GM19372 (cell line): Measurements from ENCODE around the gene ANXA2.
"Not testable (repeated sequence)": the region's sequence is repeated elsewhere in the genome, so short reads cannot be mapped to it uniquely, and the experiment has no call there.

Experiments
- ATAC-seq: cut with Tn5 transposase; IDR thresholded peaks from one replicate; pipeline ENCODE4 v1.9.1; 2021; ENCODE audit warnings: mild to moderate bottlenecking, low read depth, moderate library complexity; ENCODE audit not compliant: unreplicated experiment

The ANXA2 gene

DNA sequence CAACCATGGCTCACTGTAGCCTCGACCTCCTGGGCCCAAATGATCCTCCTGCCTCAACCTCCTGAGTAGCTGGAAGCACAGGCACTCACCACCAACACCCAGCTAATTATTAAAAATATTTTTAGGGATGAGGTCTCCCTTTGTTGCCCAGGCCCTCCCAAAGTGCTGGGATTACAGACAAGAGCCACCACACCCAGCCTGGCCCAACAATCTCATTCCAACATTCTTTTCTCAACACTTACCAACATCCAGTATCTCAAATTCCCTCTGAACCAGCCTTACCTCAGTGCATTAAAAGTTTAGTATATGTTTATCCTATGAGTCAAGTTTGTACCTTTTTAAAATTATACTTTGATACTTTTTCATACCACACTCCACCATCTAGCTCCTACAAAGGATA is 25.0 kb downstream of the ANXA2 start:
- no peak for ATAC-seq

DNA sequence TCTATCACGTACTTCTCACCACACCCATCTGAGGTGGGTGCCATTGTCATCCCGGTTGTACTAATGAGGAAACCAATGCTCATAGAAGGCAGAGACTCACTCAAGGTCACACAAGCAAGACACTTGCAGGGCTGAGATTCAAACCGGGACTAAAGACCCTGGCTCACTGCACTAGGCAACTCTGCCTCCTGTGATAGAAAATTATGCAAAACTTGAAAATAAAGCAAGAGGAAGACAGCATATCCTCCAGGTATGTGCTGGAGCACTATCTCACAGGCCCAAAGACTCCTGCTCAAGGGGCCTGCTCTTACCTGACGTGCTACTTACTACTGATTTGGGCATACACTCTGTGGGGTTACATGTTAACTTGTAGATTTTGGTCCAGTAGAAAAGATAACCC is 25.6 kb downstream of the ANXA2 start:
- ATAC-seq, result no peak

DNA sequence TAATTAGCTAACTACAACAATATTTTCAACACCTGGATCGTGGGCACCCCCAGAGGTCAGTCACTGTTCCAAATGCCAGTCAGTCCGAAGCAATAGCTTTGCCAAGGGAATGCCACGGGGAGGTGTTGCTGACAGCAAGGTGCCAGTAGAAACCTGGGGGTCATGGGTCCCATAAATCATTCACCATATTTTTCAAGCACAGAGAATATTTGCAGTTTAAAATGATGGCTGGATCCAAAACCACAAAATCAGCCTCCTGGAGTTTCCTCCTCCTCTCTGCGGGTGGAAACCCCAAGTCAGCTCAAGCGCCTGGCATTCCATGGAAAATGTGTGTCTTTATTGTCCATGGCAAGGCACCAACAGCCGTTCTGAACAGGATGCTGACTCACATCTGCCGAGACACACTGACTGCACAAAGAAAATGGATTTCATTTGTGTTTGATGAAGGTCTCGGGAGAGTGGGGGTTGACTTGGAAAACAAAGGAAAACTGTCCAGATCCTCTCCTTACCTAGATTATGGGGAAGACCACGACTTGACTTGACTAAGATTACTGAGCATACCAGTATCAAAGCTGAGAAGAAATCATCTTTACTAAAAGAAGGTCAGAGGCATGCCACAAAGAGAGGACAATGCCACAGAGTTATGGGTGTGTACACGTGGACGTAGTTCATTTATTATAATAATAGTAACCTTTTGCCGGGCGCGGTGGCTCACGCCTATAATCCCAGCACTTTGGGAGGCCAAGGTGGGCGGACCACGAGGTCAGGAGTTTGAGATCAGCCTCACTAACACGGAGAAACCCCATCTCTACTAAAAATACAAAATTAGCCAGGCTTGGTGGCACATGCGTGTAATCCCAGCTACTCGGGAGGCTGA is 26.4 kb downstream of the ANXA2 start:
- no peak for ATAC-seq

DNA sequence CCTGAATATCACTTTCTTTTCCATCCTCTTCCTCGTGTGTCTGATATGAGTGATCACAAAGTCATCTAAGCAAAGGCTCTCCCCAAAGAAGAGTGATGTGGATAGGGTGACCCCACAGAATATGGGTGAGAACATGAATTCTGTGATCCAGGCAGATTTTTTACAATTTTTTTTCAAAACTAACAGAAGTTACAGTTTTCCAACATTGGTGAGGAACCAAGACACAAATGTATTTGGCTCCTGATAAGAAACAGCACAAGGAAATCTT is 27.0 kb downstream of the ANXA2 start:
- no peak for ATAC-seq

DNA sequence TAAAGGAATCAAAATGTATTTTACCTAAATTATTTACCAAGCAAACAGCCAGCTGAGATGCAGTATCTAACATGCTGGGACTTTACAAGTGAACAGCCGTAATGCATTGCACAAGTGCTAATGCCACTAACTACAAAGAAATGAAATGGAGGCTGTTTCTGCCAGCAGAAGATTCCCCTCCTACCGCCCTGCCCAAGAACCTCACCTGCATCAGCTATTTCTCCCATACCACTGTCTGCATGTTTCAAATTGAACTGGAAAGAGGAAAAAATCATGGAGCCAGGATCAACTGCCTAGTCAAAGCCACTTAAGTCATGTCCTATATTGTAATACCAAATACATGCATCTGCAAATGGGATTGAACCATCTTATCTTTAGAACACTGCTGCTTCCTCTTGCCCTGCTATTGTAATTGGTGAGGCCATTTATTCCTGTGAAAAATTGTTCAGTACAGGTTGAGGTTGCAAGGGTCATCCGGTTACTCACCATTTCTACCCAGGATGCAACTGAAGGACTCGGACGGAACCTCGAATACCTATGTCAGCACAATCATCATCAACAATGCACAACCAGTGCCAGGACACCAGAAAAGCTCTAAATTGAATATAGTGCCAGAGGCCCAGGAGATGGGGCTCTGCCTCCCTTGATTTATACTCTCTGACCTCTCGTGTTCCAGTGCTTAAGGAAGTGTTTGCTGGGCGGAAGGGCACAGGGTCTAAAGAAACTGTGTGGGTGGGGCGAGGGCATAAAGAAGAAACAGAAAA is 27.5 kb downstream of the ANXA2 start:
- no peak for ATAC-seq

DNA sequence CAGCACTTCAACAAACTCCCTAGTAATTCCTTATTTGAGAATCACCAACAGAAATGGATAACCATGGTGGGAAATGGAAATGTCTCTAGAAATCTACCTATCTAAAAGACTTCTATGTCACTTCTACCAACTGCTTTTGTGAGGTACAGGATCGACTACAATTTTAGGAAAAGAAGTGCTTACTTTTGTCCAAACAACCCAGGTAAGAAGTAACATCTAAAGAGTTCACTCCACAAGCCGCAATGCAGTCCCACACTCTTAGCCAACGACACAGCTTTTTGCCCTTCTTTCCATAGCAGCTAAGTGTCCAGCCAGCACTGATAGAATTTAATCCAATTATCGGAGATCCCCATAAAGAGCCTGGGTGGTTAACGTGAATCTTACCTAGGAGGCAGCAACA is 28.1 kb downstream of the ANXA2 start:
- ATAC-seq, result no peak

DNA sequence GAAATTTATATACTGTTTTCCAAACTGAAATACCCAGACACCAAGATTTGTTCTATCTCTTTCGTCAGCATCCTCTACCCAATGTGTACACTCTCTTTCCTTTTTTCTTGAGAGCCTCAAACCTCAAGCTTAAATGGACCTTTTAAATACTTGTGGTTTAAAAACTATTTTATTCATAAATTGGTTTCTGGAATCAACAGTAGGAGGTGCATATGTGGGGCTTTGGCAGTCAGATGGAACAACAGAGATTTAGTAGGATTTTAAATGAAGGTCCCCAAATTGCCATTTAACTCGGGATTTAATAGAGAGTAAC is 33.2 kb downstream of the ANXA2 start:
- ATAC-seq, result no peak

DNA sequence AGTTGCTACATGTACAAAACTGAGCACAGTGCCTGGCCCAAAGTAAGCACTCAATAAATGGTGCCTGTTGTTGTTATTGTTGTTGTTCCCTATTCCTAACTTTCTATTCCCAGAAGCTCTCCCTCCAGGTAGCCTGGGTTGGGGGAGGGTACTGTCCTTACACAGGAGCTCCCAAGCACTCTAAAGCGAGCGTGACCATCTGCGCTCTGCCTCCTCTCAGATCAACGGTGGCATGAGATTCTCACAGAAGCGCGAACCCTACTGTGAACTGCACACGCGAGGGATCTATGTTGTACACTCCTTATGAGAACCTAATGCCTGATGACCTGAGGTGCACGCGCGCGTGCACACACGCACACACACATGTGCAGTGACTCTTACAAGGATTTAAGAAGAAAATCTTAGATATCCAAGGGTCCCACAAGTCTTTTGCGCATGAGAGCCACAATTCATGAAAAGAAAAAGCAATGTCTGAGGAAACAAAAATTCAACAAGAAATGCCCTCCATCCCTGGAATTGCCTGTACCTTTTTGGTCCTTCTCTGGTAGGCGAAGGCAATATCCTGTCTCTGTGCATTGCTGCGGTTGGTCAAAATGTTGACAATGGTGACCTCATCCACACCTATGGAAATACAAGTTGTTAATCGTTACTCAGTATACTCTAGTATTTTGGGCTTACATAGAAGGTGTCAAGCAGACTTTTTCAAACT is 33.7 kb downstream of the ANXA2 start:
- no peak for ATAC-seq

DNA sequence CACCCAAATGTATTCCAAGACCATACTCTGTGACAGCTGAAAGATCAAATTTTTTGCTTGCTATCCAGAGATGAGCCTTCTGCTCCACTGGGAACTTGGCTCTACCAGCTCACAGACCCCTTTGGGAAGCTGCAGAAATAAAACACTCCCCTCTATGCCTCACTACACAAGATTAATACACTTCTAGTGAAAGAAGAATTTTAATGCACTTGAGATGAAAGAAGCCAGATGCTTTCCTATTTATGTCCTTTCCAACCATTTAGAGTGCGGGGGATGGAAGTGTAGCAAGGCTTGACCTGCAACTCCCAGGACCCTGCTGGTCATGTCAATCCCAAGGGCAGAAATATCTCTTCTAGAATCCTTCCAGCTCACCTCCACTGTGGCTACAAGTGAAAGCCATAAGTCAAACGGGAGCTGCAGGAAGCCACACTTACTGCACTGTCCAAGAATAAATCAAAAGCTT is 34.7 kb downstream of the ANXA2 start:
- ATAC-seq, result no peak

DNA sequence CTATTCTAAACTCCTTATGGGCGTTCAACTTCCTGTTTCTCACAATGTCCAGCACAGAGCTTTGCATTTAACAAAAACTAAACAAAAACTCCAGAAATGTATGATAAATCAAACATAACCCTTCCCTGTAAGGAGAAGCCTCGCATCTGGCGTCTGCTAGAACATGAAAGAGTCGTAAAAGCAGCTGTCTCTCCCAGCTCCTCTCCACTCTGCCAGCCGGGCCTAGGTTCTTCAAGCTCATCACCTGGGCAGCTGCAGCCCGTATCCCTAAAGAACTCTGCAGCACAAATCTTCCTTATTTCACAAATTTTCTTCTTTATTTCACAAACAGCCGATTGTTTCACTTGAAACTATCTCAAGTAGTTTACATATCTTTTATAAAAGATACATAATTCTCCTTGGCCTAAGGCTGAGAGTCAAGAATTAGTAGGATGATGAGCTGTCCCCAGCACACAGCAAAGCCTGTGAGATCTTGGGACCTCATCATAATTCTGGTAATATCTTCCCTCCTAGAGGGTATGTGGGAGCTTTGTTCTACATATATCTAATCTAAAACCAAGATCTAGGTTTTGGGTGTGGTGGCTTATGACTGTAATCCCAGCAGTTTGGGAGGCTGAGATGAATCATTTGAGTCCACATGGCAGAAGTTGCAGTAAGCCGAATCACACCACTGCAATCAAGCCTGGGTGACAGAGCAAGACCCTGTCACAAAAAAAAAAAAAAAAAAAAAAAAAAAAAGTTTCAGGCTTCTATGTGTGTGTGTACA is 35.3 kb downstream of the ANXA2 start:
- ATAC-seq, result no peak

DNA sequence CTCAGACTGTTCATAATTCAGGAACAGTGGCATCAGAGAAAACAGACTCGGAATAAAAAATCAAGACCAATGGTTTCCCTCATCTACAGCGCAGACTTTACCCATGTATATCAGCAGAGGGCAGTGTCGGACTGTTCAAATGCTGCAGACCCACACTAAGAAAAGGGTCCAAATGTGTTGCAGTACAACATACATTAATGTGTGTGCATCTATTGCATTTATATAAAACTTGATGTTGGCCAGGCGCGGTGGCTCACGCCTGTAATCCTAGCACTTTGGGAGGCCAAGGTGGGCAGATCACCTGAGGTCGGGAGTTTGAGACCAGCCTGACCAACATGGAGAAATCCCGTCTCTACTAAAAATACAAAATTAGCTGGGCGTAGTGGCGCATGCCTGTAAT is 38.0 kb downstream of the ANXA2 start:
- not testable (repeated sequence) for ATAC-seq

DNA sequence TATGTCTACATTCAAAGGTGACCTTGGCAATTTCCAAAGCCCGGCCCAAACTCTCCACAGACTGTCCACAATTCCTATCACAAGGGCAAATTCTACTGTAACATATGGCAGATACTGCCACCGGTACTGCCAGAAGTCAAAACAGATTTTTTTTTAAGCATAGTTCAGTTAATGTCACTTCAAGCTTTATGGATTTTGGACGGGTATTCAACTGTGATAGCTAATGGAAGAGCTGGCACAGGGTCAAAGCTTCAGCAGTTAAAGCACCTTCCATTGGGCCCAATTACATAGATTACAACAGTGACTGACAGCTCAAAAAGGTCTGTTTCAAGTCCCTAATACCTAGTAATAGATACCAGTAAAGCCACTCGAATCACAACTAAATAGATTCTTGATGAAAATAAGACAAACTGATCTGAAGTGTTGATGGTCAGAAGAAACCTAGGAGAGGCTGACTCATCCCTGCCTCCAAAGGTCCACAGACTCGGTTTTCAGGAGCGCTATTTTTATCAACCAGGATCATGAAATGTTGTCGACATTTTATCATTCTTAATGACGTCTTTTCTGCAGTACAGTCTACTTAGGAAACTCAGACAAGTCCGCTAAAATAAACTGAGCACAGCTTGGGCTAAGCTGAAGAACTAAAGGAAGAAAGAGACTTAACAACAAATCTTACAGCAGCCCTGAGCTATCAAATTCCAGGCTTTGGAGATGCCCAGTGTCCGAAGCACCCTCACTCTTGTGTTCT is 38.7 kb downstream of the ANXA2 start:
- no peak for ATAC-seq

DNA sequence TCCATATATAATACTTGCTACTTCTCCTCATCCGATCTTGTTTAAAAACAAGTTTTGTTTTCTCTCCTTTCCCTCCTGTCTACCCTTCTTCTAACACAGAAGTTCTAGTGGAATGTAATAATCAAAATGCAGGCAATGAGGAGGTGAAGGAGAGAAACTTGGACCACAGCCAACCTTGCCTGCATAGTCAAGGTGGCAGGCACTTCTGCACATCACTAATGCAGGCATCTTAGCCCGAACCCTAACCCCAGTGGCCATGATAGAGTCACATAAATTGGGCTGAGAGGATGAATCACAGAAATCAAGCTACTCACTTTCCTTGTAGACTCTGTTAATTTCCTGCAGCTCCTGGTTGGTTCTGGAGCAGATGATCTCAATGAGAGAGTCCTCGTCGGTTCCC is 41.0 kb downstream of the ANXA2 start:
- ATAC-seq, result no peak

DNA sequence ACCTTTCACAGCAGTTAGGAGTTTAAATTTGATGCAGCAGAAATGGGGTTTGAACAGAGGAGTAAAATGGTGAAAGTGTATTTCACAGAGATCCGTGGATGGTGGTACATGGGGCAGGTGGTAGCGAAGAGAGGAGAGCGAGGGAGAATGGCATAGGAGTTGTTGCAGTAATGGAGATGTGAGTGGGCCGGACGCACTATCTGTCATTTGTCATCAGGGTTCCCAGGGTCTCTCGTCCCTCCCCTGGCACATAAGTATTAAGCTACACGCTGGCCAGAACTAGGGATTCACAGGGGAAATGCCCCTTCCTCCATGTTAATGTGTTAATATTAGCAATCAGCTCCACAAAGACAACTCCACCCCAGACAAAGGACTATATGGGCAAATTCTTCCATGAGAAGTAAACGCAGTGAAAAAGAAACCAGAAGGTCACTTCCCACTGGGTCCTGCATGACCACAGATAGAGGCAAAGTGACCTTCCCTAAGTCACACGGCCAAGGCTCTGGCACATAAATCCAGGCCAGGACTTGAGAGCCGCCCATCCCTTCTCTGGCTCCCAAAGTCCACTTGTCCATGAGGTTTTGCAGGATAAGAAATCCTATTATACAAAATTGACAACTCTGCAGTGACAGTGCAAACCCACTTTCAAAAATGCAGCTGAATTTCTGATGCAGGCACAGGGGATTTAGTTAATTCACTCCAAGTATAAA is 42.5 kb downstream of the ANXA2 start:
- no peak for ATAC-seq

DNA sequence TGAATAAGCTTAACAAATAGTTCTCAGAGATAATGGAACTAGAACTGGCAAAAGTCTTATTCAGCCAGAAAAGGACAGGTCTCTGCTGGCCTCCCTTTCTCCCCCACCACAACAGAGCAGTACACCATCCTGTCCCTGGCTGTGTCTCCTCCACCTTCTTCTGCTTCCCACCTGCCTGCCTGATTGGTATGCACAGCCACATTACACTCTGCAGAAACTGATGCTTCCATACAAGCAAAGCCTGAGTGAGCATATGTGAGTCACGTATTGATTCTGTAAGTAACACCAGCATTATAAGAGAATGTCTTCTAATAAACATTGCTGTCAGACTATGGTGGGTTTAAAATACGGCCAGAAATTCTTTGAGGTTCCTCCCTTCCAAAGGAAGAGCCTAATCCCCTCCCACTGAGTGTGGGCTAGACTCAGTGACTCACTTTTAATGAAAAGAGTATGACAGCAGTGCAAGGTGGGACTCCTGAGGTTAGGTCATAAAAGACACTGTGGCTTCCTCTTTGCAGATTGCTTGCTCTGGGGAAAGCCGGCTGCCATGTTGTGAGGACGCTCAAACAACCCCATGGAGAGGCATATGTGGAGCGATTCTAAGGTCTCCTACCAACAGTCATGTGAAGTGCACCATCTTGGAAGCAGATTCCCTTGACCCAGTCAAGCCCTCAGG is 44.4 kb downstream of the ANXA2 start:
- ATAC-seq, result no peak

DNA sequence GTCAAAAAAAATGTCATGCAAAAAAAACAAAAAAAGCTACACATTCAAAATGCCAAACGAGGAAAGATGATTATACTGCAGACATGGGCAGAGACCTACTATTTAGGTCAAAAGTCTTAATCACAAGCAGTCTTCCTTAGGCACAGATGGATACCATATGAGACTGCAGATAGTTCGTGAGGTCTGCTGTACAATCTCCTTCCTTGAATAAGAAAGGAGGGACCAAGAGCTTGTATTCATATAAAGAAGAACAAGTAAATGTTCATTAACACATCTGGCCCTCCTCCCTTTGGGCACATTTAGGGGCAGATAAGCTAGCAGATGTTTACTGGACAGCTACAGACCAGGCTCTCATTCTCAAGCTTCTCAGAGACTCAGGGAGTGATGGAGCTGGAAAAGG is 45.3 kb downstream of the ANXA2 start:
- ATAC-seq, result no peak

DNA sequence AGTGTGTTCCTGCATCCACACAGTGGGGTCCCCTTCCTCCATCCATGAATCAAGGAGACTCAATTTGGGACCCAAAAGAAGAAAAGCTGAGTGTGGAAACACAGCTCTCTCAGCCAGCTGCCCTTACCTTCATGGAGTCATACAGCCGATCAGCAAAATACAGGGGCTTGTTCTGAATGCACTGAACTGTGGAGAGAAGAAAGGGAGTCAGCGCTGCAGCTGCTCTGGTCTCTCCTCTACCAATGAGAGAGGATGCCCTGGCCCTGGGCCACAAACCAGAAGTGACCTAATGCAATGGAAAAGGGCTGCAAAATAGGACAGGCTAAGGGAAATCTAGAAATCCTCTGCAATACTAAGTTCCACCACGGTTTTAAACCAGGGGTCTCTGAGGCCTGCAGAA is 46.7 kb downstream of the ANXA2 start:
- no peak for ATAC-seq

DNA sequence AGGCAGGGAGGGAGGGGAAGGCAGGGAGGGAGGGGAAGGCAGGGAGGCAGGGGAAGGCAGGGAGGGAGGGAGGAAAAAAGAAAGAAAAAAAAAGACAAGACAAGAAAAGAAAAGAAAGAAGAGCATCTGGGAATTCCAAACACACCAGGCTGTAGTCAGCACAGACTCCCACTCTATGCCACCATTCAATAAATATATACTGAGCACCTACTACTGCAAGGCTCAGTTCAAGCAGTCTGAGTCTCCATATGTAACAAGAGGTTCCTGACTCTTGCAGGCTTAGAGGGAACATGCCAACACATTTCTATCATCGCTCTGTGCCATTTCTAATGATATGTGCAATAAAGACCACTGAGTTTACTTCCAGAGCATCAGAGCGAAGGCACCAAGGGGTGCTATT is 47.7 kb downstream of the ANXA2 start:
- ATAC-seq, result no peak

DNA sequence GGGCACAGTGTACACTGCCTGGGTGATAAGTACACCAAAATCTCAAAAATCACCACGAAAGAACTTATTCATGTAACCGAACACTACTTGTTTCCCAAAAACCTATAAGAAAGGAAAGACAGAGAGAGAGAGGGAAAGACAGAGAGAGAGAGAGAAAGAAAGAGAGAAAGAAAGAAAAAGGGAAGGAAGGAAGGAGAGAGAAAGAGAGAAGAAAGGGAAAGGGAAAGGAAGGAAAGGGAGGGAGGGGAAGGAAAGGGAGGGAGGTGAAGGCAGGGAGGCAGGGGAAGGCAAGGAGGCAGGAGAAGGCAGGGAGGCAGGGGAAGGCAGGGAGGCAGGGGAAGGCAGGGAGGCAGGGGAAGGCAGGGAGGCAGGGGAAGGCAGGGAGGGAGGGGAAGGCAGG is 48.2 kb downstream of the ANXA2 start:
- no peak for ATAC-seq
